ENCODE results near the gene SEPTIN3.

SEPTIN3 gene

DNA sequence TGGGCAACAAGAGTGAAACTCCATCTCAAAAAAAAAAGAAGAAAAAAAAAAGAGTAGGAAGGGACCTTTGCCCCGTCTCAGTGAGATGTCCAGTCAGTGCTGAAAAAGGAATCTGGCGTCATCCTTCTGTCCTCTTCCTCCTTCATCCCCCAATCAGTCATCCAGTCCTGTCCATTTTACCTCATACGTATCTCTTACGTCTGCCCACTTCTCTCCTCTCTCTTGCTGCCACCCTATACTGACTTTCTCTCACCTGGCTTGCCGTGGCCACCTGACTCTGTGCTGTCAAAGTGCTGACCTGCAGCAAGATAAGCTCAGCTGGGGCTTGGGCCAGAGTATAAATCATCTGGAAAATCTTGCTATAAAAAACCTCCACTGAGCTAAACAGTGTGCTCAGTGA is 13.6 kb downstream of the SEPTIN3 start:
- Histone ChIP-seq H3K9me3 (ENCODE audit: control insufficient read depth, insufficient read depth, low read length) (no peaks in the 10 kb centered on the region), H3K4me2 (ENCODE audit: low read length) (no peak overlapping the region), H3K9me2 (replicated peaks; ENCODE audit: control insufficient read depth, low read length) (no peaks in the 10 kb centered on the region), H3K27me3 (ENCODE audit: control insufficient read depth, low read length) (peaks cover 9% of the 10 kb centered on the region), H3K79me2 (ENCODE audit: control insufficient read depth, low read length) (no peaks in the 10 kb centered on the region), H3F3A (ENCODE audit: control insufficient read depth, insufficient read depth) (no peaks in the 10 kb centered on the region), H3K4me3 (ENCODE audit: low read length) (no peak overlapping the region), H3K27ac (ENCODE audit: low read depth, low read length) (no peak overlapping the region), H3K36me3 (ENCODE audit: control insufficient read depth, low read length) (no peaks in the 10 kb centered on the region), H4K20me1 (ENCODE audit: control insufficient read depth, insufficient read depth, low read depth, low read length) (no peaks in the 10 kb centered on the region), H3K4me1 (ENCODE audit: control insufficient read depth, low read length) (no peaks in the 10 kb centered on the region)
- TF ChIP-seq, protein P1, sequence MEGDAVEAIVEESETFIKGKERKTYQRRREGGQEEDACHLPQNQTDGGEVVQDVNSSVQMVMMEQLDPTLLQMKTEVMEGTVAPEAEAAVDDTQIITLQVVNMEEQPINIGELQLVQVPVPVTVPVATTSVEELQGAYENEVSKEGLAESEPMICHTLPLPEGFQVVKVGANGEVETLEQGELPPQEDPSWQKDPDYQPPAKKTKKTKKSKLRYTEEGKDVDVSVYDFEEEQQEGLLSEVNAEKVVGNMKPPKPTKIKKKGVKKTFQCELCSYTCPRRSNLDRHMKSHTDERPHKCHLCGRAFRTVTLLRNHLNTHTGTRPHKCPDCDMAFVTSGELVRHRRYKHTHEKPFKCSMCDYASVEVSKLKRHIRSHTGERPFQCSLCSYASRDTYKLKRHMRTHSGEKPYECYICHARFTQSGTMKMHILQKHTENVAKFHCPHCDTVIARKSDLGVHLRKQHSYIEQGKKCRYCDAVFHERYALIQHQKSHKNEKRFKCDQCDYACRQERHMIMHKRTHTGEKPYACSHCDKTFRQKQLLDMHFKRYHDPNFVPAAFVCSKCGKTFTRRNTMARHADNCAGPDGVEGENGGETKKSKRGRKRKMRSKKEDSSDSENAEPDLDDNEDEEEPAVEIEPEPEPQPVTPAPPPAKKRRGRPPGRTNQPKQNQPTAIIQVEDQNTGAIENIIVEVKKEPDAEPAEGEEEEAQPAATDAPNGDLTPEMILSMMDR (IDR thresholded peaks at IDR 0.05; ENCODE audit: low read depth, low read length, poor library complexity, severe bottlenecking) = no peak

DNA sequence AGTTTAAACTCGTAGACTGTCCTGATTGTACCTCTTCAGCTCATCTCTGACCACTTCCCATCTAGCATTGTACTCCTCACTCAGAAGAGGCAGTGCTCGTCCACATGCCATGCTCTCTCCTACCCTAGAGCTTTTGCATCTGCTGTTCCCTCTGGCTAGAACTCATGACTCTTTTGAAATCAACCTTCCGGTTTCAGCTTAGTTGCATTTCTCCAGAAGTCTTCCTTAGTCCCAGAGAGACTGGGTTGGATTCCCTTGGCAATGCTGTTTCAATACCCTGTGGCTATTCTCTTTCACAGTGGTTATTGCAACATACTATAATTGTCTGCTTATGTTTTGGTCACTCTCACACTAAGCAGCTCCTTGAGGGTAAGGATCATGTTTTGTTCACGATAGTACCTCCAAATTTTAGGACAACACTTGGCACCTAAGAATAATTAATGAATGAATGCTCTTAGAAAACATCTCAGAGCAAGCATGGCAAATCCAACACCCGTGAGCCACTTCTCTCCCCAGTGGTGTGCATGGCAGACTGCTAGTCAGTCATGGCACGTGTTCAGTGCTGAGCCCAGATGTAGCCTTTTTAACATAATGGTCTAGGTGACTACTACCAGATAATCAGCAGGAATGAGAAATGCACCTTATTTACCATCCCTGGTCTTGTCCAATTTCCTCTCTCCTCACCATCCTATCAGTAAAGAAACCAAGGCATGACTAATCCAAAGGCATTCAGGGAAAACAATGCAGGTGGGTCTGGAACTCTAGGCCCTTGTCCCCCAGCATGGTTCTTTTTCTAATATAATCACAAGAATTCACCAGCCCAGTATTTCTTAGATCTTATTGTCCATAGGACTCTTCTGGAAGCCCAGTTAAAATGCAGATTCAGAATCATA is 14.5 kb downstream of the SEPTIN3 start:
- no peak overlapping the region for H3K4me3 ChIP-seq (ENCODE audit: low read length)
- no peak overlapping the region for H3K27ac ChIP-seq (ENCODE audit: low read depth, low read length)

GRCh38 chr22:41987276-41987675 is 18.0 kb downstream of the SEPTIN3 start:
- no peak overlapping the region for H3K4me3 ChIP-seq (ENCODE audit: low read length)
- H4K20me1 ChIP-seq (ENCODE audit: control insufficient read depth, insufficient read depth, low read depth, low read length) = no peaks in the 10 kb centered on the region
- TF ChIP-seq, protein P1 (IDR thresholded peaks at IDR 0.05; ENCODE audit: low read depth, low read length, poor library complexity, severe bottlenecking) = no peak
- TF ChIP-seq EZH2phosphoT487 (IDR thresholded peaks at IDR 0.05; ENCODE audit: borderline replicate concordance, low read length) = no peak
- H3K4me2 ChIP-seq (ENCODE audit: low read length) = no peak overlapping the region
- H3F3A ChIP-seq (ENCODE audit: control insufficient read depth, insufficient read depth) = no peaks in the 10 kb centered on the region
- H3K9me2 ChIP-seq (replicated peaks; ENCODE audit: control insufficient read depth, low read length) = no peaks in the 10 kb centered on the region
- H3K79me2 ChIP-seq (ENCODE audit: control insufficient read depth, low read length) = no peaks in the 10 kb centered on the region
- no peak overlapping the region for H3K27ac ChIP-seq (ENCODE audit: low read depth, low read length)
- H3K27me3 ChIP-seq (ENCODE audit: control insufficient read depth, low read length) = peaks cover 12% of the 10 kb centered on the region; the same call in 1 of the 2 replicates
- H3K36me3 ChIP-seq (ENCODE audit: control insufficient read depth, low read length) = no peaks in the 10 kb centered on the region
- H3K4me1 ChIP-seq (ENCODE audit: control insufficient read depth, low read length) = no peaks in the 10 kb centered on the region
- H3K9me3 ChIP-seq (ENCODE audit: control insufficient read depth, insufficient read depth, low read length) = no peaks in the 10 kb centered on the region

More for the DNA sequence above, 14.5 kb downstream of the SEPTIN3 start:
- H3K4me1 ChIP-seq (ENCODE audit: control insufficient read depth, low read length) = no peaks in the 10 kb centered on the region
- no peaks in the 10 kb centered on the region for H4K20me1 ChIP-seq (ENCODE audit: control insufficient read depth, insufficient read depth, low read depth, low read length)
- H3F3A ChIP-seq (ENCODE audit: control insufficient read depth, insufficient read depth) = no peaks in the 10 kb centered on the region
- no peaks in the 10 kb centered on the region for H3K79me2 ChIP-seq (ENCODE audit: control insufficient read depth, low read length)
- H3K27me3 ChIP-seq (ENCODE audit: control insufficient read depth, low read length) = 0 out of 2 replicates have a peak, but pooled peaks cover 2% of the 10 kb centered on the region
- TF ChIP-seq, protein P1 (IDR thresholded peaks at IDR 0.05; ENCODE audit: low read depth, low read length, poor library complexity, severe bottlenecking) = no peak
- TF ChIP-seq EZH2phosphoT487 (IDR thresholded peaks at IDR 0.05; ENCODE audit: borderline replicate concordance, low read length) = no peak
- no peaks in the 10 kb centered on the region for H3K9me2 ChIP-seq (replicated peaks; ENCODE audit: control insufficient read depth, low read length)
- no peaks in the 10 kb centered on the region for H3K36me3 ChIP-seq (ENCODE audit: control insufficient read depth, low read length)
- no peaks in the 10 kb centered on the region for H3K9me3 ChIP-seq (ENCODE audit: control insufficient read depth, insufficient read depth, low read length)
- H3K4me2 ChIP-seq (ENCODE audit: low read length) = no peak overlapping the region
